Posterior cingulate gyrus (tissue), 11 donors: Measurements from ENCODE around the gene CD300LF.

Experiments used
- DNase-seq, 10 donors: peaks; one replicate each; pipeline versions ENCODE4 v3.0.0 to v3.0.0-alpha.2; 2020 to 2021; ENCODE audit warnings: mixed read lengths in 3 of 10
- intact Hi-C: fragments of 100-400 bp; cut with DNase I; formaldehyde crosslinking; loops from one replicate; pipeline ENCODE4 v1.15.1; 2023

Gene CD300LF

DNA sequence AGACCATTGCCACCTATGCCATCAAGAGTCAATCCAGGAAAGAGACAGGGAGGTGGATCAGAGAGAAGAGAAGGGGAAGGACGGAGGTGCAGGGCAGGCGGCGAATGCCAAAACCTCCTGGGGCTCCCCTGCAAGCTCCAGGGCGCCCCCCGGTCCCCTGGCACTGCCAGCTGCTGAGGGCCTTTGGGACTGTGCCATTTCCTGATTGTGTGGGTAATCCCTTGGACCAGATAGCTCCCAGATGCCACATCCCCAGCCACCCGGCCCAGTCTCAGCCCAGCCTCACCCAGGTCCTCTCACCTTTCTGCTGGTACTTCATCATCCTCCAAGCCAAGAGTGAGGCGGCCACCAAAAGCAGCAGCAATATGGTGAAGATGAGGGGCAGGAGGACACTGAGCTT, 14.7 kb downstream of the CD300LF start:
- DNase-seq: peak in 1 of 10 donors; percentile 84
- intact Hi-C loops: no loop called here

DNA sequence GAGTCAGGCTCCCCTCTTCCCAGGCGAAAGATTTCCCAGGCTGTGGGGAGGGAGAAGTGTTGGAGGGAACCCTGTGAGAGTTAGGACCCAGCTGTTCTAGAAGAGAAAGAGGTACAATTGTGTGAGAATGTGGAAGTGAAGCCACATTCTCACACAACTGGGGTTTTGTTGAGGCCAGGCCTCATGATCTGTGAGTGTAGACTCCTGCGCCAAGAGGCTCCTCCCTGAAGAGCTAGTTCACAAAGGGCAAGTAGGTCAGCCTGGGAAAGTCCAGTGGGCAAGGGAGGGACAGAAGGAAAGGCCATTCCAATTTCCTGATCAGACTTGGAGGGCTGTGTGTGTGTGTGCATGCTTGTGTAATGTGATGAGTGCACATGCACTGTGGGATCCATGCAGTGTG, 15.2 kb downstream of the CD300LF start:
- no peak for DNase-seq
- intact Hi-C loops: no loop called here

DNA sequence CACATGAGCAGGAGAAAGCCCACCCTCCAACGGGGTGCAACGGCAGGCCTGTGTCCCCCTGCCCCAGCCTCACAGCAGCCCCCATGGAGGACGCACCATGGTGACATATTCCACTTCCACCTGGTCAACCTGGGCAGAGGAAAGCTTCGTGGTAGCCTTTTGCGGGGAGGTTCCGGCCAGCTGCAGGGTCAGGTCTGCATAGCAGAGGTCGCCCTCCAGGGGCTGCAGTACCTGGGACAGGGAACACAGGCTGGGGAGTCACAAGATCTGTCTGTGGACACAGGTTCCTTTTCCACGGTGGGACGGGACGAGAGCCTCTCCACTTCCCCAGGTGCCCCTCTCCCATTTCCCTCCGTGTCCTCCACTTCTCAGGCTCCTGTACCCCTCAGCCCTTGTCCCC, 17.1 kb downstream of the CD300LF start:
- peak in 1 of 10 donors; percentile 65 for DNase-seq
- intact Hi-C loops: no loop called here

GRCh38 chr17:74694081-74694480, 18.6 kb downstream of the CD300LF start:
- DNase-seq: no peak

DNA sequence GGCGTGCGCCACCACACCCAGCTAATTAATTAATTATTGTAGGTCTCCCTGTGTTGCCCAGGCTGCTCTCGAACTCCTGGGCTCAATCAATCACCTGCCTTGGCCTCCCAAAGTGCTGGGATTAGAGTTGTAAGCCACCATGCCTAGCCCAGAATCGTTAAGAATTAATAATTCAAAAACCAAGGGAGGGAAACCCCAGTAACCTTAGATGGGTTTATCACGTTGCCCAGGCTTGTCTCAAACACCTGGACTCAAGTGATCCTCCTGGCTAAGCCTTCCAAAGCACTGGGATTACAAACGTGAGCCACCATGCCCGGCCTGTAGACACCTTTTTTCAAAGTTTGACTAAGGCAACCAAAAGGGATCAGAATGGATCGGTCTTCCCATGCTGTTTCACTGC, 21.6 kb downstream of the CD300LF start:
- intact Hi-C loops: no loop called here
- DNase-seq: no peak

More at GRCh38 chr17:74694081-74694480, 18.6 kb downstream of the CD300LF start:
- intact Hi-C loops: no loop called here

DNA sequence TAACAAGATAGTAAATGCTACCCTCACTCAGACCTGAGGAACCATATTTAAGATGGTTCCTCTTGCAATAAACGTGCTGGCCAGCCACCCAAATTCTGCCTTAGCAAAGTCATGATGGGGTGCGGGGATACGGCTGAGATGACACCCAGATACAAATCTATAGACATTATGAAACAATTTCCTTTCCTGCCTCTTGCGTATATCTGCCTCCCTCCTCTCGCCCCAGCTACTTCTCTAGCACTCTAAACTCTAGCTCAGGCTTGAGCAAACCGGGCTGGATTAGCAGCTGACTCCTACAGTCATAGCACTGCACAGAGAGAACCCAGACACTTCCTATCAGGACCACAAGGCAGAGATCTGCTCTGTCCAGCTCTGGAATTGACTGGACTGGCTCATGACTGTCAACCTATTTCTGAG, 22.3 kb downstream of the CD300LF start:
- DNase-seq: no peak
- intact Hi-C loops: no loop called here

- DNase-seq: no peak
- intact Hi-C loops: no loop called here
Observed at GRCh38 chr17:74687886-74688285, 24.8 kb downstream of the CD300LF start.

DNA sequence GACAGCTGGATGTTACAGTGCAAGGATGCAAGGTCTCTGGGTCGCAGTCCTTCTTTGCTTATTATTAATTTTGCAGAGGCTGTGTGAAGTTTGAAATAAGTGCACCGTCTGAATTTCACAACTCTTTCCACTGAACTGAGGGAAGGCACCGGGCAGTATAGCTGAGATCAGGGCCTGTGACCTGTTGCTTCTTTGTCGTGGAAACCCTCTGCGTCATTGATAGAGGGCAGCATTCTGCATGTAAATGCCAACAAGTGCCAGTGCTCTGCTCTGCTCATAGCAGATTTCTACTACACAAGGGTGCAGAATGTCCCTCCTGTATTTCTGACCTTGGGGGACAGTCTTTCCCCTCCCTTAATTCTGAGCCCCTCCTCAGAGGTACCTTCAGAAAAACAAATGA, 26.0 kb downstream of the CD300LF start:
- no peak for DNase-seq
- intact Hi-C loops: no loop called here

- no peak for DNase-seq
- intact Hi-C loops: no loop called here
Observed at GRCh38 chr17:74682471-74683190, 30.1 kb downstream of the CD300LF start.

- no peak for DNase-seq
- intact Hi-C loops: no loop called here
Observed at GRCh38 chr17:74682028-74682427, 30.7 kb downstream of the CD300LF start.

DNA sequence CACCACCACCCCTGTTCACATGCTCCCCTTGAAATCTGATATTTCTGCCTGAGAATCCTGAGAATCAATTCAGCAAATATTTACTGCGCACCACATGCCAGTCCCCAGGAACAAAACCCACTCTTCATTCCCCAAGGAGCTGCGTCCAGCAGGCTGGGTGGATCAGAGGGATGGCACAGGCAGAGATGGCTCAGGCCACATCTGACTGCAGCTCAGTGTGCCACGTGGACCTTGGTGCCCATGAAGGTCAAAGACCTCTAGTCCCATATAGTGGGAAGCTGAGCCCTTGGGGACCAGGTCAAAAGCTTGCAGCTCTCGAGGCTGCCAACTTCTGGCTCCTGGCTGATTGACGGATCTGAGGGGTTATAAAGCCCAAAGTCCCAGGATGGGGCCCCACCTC, 31.8 kb downstream of the CD300LF start:
- no peak for DNase-seq
- intact Hi-C loops: no loop called here

- intact Hi-C loops: no loop called here
- no peak for DNase-seq
Observed at GRCh38 chr17:74680213-74680612, 32.5 kb downstream of the CD300LF start.

DNA sequence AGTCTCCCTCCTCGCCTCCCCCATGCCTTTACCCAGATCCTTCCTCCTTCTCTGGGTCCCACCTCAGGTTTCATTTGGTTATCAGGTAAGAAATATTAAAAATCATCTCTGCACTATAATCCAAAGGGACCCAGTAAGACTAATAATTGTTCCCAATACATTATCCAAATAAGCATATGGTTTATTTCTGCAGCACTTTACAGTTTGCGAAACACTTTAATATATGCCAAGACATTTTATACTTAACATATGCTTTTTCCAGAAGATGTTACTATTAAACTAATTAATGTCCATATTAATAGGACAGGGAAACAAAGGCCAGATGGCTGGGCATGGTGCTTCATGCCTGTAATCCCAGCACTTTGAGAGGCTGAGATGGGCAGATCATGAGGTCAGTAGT, 33.3 kb downstream of the CD300LF start:
- intact Hi-C loops: no loop called here

DNA sequence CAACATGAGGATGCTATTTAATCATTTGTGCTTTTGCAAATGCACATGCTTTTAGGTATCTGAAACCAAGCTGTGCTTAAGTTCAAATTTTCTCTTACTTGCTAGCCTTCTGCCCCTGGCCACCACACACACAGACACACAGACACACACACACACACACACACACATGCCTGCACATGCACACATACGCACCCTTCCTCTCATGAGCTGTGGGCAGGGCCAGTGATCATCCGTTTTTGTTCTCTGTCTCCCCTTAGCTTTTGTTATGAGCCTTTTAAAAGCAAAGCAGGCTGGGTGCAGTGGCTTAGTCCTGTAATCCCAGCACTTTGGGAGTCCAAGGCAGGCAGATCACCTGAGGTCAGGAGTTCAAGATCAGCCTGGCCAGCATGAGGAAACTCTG, 34.2 kb downstream of the CD300LF start:
- intact Hi-C loops: no loop called here
- no peak for DNase-seq

More for the DNA sequence above, 33.3 kb downstream of the CD300LF start:
- no peak for DNase-seq

DNA sequence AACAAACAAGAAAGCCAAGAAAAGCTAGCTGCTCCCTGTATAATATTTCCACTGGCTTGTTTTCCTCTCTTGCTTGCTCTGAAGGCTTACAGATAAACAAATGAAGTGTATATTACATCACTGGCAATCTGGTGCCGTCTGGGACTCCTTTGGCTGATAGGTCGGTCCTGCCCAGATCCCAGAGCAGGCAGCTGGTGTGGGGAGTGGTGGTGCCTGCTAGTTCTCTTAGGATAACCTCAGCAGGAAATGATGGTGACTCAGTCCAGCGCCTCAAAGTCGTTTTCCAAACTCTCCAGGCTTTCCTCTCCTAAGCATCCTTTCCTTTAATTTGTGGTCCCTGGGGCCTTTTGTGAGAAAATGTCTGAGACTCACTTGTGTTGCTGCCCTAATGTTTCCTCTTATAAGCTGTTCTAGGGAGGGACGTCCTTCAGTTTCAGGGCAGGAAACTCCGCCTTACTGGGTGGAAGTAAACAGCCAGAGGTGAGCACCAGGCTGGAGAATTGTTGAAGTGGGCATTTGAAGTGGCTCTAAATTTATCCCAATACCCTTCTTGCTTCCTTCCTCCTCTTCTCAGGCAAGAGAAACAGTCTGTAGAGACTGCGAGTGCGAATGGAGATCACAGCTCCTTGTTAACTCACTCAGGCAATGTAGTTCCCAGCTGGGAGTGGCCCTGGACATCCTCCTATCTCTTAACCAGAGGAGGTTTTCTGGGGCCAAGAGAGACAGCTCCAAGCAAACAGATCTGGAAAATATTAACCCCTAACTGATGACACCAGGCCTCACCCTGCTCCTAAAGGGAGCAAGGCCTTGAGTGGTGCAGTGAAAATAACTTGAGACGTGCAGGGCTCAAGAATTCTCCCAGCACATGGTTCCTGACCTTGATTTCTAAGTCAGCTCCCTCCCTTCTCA, 34.9 kb downstream of the CD300LF start:
- DNase-seq: no peak
- intact Hi-C loops: no loop called here

- intact Hi-C loops: no loop called here
- peak; percentile 34 to 93 (median 64) for DNase-seq
Observed at GRCh38 chr17:74671031-74671771, 41.5 kb downstream of the CD300LF start.

GRCh38 chr17:74670329-74670728, 42.4 kb downstream of the CD300LF start:
- DNase-seq: no peak
- intact Hi-C loops: no loop called here

GRCh38 chr17:74663561-74663960, 49.2 kb downstream of the CD300LF start:
- no peak for DNase-seq
- intact Hi-C loops: no loop called here

- DNase-seq: no peak
- intact Hi-C loops: no loop called here
Observed at GRCh38 chr17:74659889-74660288, 52.8 kb downstream of the CD300LF start.

DNA sequence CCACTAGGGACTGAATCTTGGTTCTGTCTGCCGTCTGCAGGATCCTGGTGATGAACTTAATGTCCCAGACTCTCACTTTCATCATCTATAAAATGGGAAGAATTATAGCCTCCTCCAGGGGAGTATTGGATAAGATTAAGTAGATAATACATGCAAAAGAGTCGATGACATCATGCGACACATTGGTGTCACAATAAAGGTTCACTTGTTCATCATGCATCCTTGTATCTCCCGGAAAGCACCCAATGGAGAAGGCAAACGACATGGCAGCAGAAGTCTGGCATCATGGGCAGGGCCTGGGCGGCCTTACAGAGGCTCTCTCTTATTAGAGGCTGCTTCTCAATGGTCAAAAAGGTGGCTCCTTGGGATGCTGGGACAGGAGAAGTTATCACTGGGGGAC, 54.1 kb downstream of the CD300LF start:
- intact Hi-C loops: no loop called here
- DNase-seq: no peak

DNA sequence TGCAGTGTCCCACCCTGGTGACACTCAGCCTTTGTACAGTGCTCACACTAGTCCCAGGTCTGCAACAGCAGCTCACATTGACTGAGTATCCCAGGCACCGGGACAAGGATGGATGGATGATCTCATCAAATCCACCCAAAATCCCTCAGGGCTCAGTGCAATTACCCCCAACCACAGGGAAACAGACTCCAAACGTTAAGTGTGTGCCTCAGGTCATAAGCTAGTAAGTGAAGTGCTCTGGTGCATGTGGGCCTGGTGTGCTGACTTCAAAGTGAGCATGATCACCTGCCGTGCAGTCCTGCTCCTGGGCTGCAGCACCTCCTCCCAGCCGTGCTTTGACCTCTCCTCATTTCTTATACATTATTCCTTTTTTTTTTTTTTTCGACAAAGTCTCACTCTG, 58.0 kb downstream of the CD300LF start:
- no peak for DNase-seq
- intact Hi-C loops: no loop called here
